HG03135 (cell line): Measurements from ENCODE around the gene PRKACB.
A peak's percentile ranks its signal among the peaks of the same experiment; 100 is the strongest.

Experiments used
- ATAC-seq: cut with Tn5 transposase; IDR thresholded peaks from one replicate; pipeline ENCODE4 v1.9.1; 2021; ENCODE audit warnings: mild to moderate bottlenecking, moderate library complexity; ENCODE audit not compliant: unreplicated experiment

The PRKACB gene

GRCh38 chr1:84155517-84155916 is 11.4 kb downstream of the PRKACB start:
- no peak for ATAC-seq

- ATAC-seq: no peak
Measured at GRCh38 chr1:84156210-84156621, 12.1 kb downstream of the PRKACB start.

DNA sequence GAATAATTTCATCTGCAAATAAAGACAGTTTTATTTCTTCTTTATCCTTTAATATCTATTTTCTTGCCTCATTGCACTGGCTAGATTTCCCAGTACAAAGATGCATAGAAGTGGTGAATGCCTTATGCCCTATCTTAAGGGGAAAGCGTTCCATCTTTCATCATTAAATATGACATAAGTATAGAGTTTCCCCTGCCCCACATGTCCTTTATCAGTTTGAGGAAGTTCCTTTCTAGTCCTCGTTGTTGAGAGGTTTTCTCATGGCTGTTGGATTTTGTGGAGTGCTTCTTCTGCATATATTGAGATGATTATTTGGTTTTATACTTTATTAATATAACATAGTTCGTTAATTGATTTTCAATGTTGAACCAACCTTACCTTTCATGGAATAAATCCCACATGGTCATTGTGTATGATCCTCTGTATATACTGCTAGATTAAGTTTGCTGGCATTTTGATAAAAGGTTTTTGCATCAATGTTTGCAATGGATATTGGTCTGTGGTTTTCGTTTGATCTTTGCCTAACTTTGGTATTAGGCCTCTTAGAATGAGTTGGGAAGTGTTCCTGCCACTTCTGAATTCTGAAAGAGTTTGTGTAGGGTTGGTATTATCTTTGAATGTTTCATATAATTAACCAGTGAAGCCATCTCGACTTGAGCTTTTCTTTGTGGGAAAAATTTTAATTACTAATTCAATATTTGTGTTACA is 15.6 kb downstream of the PRKACB start:
- ATAC-seq: no peak

- ATAC-seq: no peak
Measured at GRCh38 chr1:84162295-84162694, 18.2 kb downstream of the PRKACB start.

- ATAC-seq: no peak
Measured at GRCh38 chr1:84163123-84163931, 19.3 kb downstream of the PRKACB start.

- no peak for ATAC-seq
Measured at GRCh38 chr1:84164161-84164560, 20.1 kb downstream of the PRKACB start.

- ATAC-seq: no peak
Measured at GRCh38 chr1:84164567-84165021, 20.5 kb downstream of the PRKACB start.

DNA sequence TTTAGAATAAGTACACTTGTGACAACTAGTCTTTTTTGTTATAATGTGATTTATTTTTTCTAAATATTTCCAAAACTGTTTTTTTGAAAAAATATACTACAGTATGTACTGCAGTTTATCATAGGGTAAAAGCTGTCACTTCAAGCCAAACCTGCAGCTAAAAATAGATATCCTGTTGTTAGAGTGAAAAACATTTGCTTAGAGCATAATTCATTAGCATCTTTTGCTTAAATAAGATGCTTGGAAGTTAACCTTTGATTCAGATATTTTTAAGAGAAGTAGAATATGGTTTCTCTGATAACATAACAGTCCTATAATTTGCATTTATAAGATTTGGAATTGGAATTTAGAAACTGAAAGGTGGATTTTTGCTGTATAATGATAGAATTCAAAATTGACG is 21.5 kb downstream of the PRKACB start:
- ATAC-seq: no peak

DNA sequence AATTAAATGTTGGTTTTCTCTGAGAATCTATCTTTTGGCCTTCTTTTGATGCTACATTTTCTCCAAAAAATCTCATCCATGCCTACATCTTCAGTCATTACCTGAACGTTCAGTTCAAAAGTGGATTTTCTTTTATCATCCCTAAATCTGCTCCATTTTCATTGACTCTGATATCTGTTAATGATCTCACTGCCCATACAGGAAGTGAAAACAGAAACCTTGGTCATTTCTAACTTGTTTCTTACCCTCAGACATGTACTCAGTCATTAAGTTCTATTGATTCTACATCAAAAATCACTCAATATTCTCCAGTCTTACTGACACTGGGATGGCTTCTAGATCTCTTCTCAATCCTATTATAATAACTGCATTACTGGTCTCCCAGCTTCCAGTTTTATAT is 22.7 kb downstream of the PRKACB start:
- ATAC-seq: peak; percentile 97

DNA sequence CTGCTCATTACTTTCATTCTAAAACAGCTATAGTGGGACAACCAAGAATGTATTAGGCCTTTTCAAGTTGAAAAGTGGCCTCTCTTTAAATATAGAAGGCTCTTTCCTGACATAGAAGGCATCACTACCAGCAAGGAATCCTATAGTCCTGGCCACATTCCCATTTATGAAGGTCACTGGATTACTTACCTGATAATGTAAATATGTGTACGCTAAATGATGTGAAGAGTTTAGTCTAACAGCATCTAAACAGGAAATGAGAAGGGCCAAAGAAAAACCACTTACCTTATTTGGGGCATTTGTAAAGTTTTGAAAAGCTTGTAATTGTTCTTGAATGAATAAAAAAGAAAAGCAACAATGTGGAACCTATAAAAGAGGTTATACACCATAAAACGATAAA is 24.7 kb downstream of the PRKACB start:
- ATAC-seq: no peak

DNA sequence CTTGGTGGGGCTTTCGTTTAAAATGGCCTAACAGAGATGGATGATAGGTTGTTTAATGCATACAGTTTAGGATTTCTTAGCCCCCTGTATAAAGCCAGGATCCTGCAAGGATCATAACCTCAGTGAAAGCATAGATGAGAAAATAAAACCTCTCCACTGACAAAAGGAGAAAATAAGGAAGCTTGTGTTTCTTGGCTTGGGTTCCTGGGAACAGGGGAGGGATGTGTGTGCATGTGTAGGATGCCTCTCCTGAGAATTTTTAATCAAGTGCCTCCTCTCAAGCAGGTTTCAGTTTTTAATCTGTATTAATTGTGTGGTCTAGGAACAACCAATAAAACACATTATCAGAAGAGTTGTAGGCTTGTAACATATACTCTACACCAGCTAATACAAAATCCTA is 26.1 kb downstream of the PRKACB start:
- no peak for ATAC-seq

DNA sequence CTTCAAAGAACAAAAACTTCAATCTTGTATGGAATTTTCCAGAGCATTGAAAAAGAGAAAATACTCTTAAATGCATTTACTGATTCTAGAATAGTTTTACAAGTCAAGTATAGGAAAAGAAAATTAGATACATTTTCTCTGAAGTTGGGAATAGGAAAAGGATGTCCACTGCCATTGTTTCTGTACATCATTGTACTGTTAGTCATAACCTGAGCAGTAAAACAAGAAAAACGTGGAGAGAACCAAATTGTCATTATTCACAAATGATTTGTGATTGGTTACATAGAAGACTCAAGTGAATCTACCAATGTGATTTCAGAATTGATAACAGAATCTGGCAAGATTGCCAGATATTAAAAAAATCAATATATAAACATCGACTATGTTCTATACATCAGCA is 27.4 kb downstream of the PRKACB start:
- no peak for ATAC-seq

DNA sequence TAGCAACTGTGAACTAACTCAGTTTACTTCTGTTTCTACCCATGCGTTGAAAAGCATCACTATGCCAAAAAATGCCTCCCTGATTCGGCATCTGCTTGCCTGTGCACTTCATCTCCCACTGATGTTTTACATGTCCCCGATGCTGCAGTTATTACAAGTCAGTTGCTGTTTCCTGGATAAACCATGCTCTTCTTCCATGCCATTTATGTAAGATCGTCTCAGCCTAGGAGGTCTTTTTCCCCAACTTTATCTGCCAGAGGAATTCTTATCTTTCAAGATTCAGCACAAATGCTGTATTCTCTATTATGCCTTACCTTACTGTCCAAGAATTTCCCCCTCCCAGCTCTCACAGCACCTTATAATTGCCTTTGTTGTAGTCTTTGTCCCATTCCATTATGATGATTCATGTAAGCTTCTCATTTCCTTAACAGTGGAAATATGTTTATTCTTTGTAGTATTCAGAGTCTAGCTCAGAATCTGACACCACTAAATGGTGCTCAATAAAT is 30.0 kb downstream of the PRKACB start:
- ATAC-seq: no peak

GRCh38 chr1:84181350-84182005 is 37.4 kb downstream of the PRKACB start:
- no peak for ATAC-seq

DNA sequence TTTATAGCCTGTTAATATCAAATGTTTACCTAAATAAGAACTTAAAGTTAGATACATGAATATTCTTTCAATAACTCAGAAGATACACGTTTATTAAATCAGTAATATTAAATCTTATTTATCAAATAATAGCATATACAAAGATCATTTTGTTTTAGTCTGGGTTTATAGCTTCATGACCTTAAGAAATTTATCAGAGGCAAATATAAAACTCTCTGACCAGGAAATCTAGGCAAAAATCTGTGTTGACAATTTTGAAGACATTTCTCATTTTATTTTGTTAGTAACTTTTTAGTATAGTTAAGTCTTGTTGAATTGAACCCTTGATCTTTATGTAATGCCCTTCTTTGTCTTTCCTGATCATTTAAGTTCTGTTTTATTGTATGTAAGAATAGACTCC is 46.4 kb downstream of the PRKACB start:
- ATAC-seq: no peak

- ATAC-seq: no peak
Measured at GRCh38 chr1:84192681-84193080, 48.6 kb downstream of the PRKACB start.

- ATAC-seq: no peak
Measured at GRCh38 chr1:84198832-84199231, 54.8 kb downstream of the PRKACB start.

GRCh38 chr1:84199257-84199656 is 55.2 kb downstream of the PRKACB start:
- ATAC-seq: no peak

DNA sequence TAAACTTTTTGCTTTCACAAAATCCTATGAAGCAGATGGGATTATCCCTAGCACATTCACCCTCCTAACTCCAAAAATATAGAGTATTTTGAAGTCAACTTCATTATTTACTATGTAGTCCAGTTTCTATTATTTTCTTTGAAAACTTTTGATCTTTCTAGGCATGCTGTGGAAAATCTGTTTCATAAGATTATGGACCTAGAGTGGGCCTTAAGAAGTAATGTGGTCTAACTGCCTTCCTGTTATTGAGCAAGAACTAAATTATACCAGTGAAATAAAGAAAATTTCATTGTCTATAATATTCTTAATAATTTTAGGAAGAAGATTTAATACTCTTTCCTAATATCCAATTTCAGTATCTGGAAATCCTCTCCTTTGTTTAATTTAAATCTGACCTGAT is 58.1 kb downstream of the PRKACB start:
- ATAC-seq: no peak

GRCh38 chr1:84206375-84206774 is 62.3 kb downstream of the PRKACB start:
- ATAC-seq: no peak

- ATAC-seq: no peak
Measured at GRCh38 chr1:84208935-84209334, 64.9 kb downstream of the PRKACB start.
